BLaER1 (cell line): ENCODE data around the gene PIANP.

Experiments used
- H3K27ac ChIP-seq: shearing (Covaris generic); formaldehyde crosslinking; 2 replicates; pipeline ENCODE4 v1.8.1; 2022
- H3K27me3 ChIP-seq: shearing (Covaris generic); formaldehyde crosslinking; 2 replicates; pipeline ENCODE4 v1.8.1; 2022
- H3K36me3 ChIP-seq: shearing (Covaris generic); formaldehyde crosslinking; 2 replicates; pipeline ENCODE4 v1.8.1; 2022
- H3K4me1 ChIP-seq: shearing (Covaris generic); formaldehyde crosslinking; 2 replicates; pipeline ENCODE4 v1.8.1; 2022
- H3K4me2 ChIP-seq: shearing (Covaris generic); formaldehyde crosslinking; 2 replicates; pipeline ENCODE4 v1.8.1; 2022
- H3K4me3 ChIP-seq: shearing (Covaris generic); formaldehyde crosslinking; 2 replicates; pipeline ENCODE4 v1.8.1; 2022
- H3K9ac ChIP-seq: shearing (Covaris generic); formaldehyde crosslinking; 2 replicates; pipeline ENCODE4 v1.8.1; 2022
- H3K9me3 ChIP-seq: shearing (Covaris generic); formaldehyde crosslinking; 2 replicates; pipeline ENCODE4 v1.8.1; 2022
- H4K20me1 ChIP-seq: shearing (Covaris generic); formaldehyde crosslinking; 2 replicates; pipeline ENCODE4 v1.8.1; 2022
- Cebpa-rat ChIP-seq: shearing (Covaris generic); IDR thresholded peaks from 2 replicates; pipeline ENCODE4 v1.8.1; 2022

Gene PIANP

GRCh38 chr12:6653342-6653741 is 47.3 kb downstream of the PIANP start:
- H3K27me3 ChIP-seq, result no peaks in the 10 kb centered on the region
- TF ChIP-seq Cebpa-rat, result no peak
- H3K36me3 ChIP-seq, result peaks cover 97% of the 10 kb centered on the region
- no peaks in the 10 kb centered on the region for H3K9me3 ChIP-seq
- no peak overlapping the region for H3K4me3 ChIP-seq
- 0 out of 2 replicates have a peak overlapping the region, but pooled peaks have one; percentile 29 for H3K9ac ChIP-seq
- no peak overlapping the region for H3K27ac ChIP-seq
- no peaks in the 10 kb centered on the region for H3K4me1 ChIP-seq
- H4K20me1 ChIP-seq, result no peaks in the 10 kb centered on the region
- no peak overlapping the region for H3K4me2 ChIP-seq

GRCh38 chr12:6652391-6652790 is 48.2 kb downstream of the PIANP start:
- Histone ChIP-seq H4K20me1 (no peaks in the 10 kb centered on the region), H3K36me3 (peaks cover 98% of the 10 kb centered on the region), H3K4me2 (no peak overlapping the region), H3K4me1 (no peaks in the 10 kb centered on the region), H3K27me3 (no peaks in the 10 kb centered on the region), H3K4me3 (no peak overlapping the region), H3K9me3 (no peaks in the 10 kb centered on the region), H3K9ac (no peak overlapping the region), H3K27ac (no peak overlapping the region)
- no peak for TF ChIP-seq Cebpa-rat

GRCh38 chr12:6650832-6651231 is 49.8 kb downstream of the PIANP start:
- Histone ChIP-seq H3K36me3 (peaks cover 97% of the 10 kb centered on the region), H3K9ac (0 out of 2 replicates have a peak overlapping the region, but pooled peaks have one; percentile 3), H4K20me1 (no peaks in the 10 kb centered on the region), H3K27me3 (no peaks in the 10 kb centered on the region), H3K4me3 (no peak overlapping the region), H3K4me1 (peaks cover 7% of the 10 kb centered on the region), H3K9me3 (no peaks in the 10 kb centered on the region), H3K27ac (no peak overlapping the region), H3K4me2 (no peak overlapping the region)
- TF ChIP-seq Cebpa-rat, result no peak

- H3K36me3 ChIP-seq, result peaks cover 79% of the 10 kb centered on the region
- peak within 1 kb of the TSS; percentile 71 for H3K27ac ChIP-seq
- TF ChIP-seq Cebpa-rat, result no peak
- peak within 1 kb of the TSS; percentile 58 for H3K4me3 ChIP-seq
- H3K4me2 ChIP-seq, result peak within 1 kb of the TSS; percentile 67
- peaks cover 28% of the 10 kb centered on the region for H3K4me1 ChIP-seq
- peak within 1 kb of the TSS; percentile 64; the same call in 1 of the 2 replicates for H3K9ac ChIP-seq
- no peaks in the 10 kb centered on the region for H3K27me3 ChIP-seq
- no peaks in the 10 kb centered on the region for H4K20me1 ChIP-seq
- peaks cover 28% of the 10 kb centered on the region for H3K9me3 ChIP-seq
These were observed 53.5 kb downstream of the PIANP start, which contains the start of gene ACRBP for GRCh38 chr12:6647083-6647604. ACRBP (minus strand) TSS chr12:6647432; CDS start chr12:6647366, 66 bp downstream.

- peak overlapping the region; percentile 64; the same call in 1 of the 2 replicates for H3K9ac ChIP-seq
- no peaks in the 10 kb centered on the region for H3K27me3 ChIP-seq
- peak overlapping the region; percentile 58 for H3K4me3 ChIP-seq
- peaks cover 31% of the 10 kb centered on the region for H3K9me3 ChIP-seq
- H3K4me2 ChIP-seq, result peak overlapping the region; percentile 67
- H3K4me1 ChIP-seq, result peaks cover 28% of the 10 kb centered on the region
- TF ChIP-seq Cebpa-rat, result no peak
- no peaks in the 10 kb centered on the region for H4K20me1 ChIP-seq
- H3K36me3 ChIP-seq, result peaks cover 72% of the 10 kb centered on the region
- H3K27ac ChIP-seq, result peak overlapping the region; percentile 71; the same call in 1 of the 2 replicates
These were observed 54.1 kb downstream of the PIANP start for GRCh38 chr12:6646276-6647082.

GRCh38 chr12:6644903-6645302 is 55.7 kb downstream of the PIANP start:
- peaks cover 38% of the 10 kb centered on the region for H3K4me1 ChIP-seq
- H3K27ac ChIP-seq, result peak overlapping the region; percentile 69
- H3K36me3 ChIP-seq, result peaks cover 56% of the 10 kb centered on the region
- no peaks in the 10 kb centered on the region for H3K27me3 ChIP-seq
- peaks cover 31% of the 10 kb centered on the region for H3K9me3 ChIP-seq
- H3K4me2 ChIP-seq, result peak overlapping the region; percentile 73
- no peaks in the 10 kb centered on the region for H4K20me1 ChIP-seq
- peak overlapping the region; percentile 47; the same call in 1 of the 2 replicates for H3K4me3 ChIP-seq
- TF ChIP-seq Cebpa-rat, result no peak
- H3K9ac ChIP-seq, result peak overlapping the region; percentile 62; the same call in 1 of the 2 replicates

GRCh38 chr12:6644257-6644596 is 56.4 kb downstream of the PIANP start:
- peak overlapping the region; percentile 69 for H3K27ac ChIP-seq
- peak overlapping the region; percentile 62 for H3K9ac ChIP-seq
- H3K4me3 ChIP-seq, result peak overlapping the region; percentile 47
- H4K20me1 ChIP-seq, result no peaks in the 10 kb centered on the region
- peak overlapping the region; percentile 73 for H3K4me2 ChIP-seq
- H3K4me1 ChIP-seq, result peaks cover 44% of the 10 kb centered on the region
- H3K9me3 ChIP-seq, result peaks cover 31% of the 10 kb centered on the region
- TF ChIP-seq Cebpa-rat, result no peak
- H3K27me3 ChIP-seq, result no peaks in the 10 kb centered on the region
- H3K36me3 ChIP-seq, result peaks cover 50% of the 10 kb centered on the region
